ENCODE measurements around the gene RANGRF.

DNA sequence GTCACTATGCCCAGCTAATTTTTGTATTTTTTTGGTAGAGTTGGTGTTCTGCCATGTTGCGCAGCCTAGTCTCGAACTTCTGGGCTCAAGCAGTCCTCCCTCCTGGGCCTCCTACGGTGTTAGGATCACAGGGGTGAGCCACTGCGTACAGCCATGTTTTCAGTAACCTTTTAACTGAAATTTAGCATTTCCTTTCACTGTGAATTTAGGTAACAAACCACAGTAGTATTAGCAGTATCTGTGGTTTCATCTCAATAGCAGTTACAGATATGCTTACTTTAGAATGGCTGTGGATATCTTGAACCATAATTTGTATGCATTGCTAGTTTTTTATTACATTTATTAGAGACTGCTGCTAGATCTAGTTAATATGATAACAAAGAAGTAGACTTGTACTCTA lies 4.3 kb upstream of the RANGRF start:
- TF ChIP-seq, protein P1, sequence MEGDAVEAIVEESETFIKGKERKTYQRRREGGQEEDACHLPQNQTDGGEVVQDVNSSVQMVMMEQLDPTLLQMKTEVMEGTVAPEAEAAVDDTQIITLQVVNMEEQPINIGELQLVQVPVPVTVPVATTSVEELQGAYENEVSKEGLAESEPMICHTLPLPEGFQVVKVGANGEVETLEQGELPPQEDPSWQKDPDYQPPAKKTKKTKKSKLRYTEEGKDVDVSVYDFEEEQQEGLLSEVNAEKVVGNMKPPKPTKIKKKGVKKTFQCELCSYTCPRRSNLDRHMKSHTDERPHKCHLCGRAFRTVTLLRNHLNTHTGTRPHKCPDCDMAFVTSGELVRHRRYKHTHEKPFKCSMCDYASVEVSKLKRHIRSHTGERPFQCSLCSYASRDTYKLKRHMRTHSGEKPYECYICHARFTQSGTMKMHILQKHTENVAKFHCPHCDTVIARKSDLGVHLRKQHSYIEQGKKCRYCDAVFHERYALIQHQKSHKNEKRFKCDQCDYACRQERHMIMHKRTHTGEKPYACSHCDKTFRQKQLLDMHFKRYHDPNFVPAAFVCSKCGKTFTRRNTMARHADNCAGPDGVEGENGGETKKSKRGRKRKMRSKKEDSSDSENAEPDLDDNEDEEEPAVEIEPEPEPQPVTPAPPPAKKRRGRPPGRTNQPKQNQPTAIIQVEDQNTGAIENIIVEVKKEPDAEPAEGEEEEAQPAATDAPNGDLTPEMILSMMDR (IDR thresholded peaks at IDR 0.05), result no peak
- no peak for TF ChIP-seq POLR2A (IDR thresholded peaks at IDR 0.05)
- TF ChIP-seq POLR2AphosphoS5 (IDR thresholded peaks at IDR 0.05), result no peak

Data from breast epithelium (tissue), 3 donors.